H1 (cell line): ENCODE results near the gene SPEN. TPM values are rescaled to one million over a fixed set of nuclear protein-coding genes. Genes with fewer than 3 reads are reported as not detected.

Experiments
- CTCF ChIA-PET: fragments of 300-600 bp; sonication (Branson Sonifier 250); formaldehyde crosslinking; loops from one replicate; lab custom pipeline; 2021; ENCODE audit not compliant: partially characterized antibody; lab: Charles Lee
- POLR2A ChIA-PET: fragments of 300-600 bp; sonication (Branson Sonifier 250); formaldehyde crosslinking; loops from one replicate; lab custom pipeline; 2021; ENCODE audit warnings: inconsistent platforms; ENCODE audit not compliant: partially characterized antibody; lab: Charles Lee
- DNase-seq, 2 experiments: peaks; one replicate each; pipeline versions ENCODE4 v3.0.0 to v3.0.0-alpha.2; 2010 to 2022; ENCODE audit warnings: low spot score in 2 of 2, low read depth in 1 of 2, mixed read lengths in 1 of 2
- FAIRE-seq: peaks from 2 replicates; lab custom pipeline; 2011; peaks lifted over from hg19 to GRCh38; lab: Jason Lieb, UNC
- H2AFZ ChIP-seq: 2 replicates; pipeline ENCODE4 v1.8.1; 2012; ENCODE audit warnings: low read length, inconsistent platforms
- H2AK5ac ChIP-seq: 2 replicates; pipeline ENCODE4 v1.6.1; 2013; ENCODE audit warnings: low read depth, low read length
- H2BK120ac ChIP-seq: replicated peaks from 2 replicates; pipeline ENCODE3; 2013; ENCODE audit warnings: low read depth, low read length, inconsistent platforms
- H2BK12ac ChIP-seq: 2 replicates; pipeline ENCODE4 v1.6.1; 2013; ENCODE audit warnings: low read depth, low read length
- H2BK15ac ChIP-seq: 2 replicates; pipeline ENCODE4 v1.6.1; 2013; ENCODE audit warnings: low read length
- H2BK20ac ChIP-seq: 2 replicates; pipeline ENCODE4 v1.6.1; 2013; ENCODE audit warnings: low read length
- H2BK5ac ChIP-seq: 2 replicates; pipeline ENCODE4 v1.6.1; 2013; ENCODE audit warnings: low read depth, low read length
- H3K14ac ChIP-seq: 2 replicates; pipeline ENCODE4 v1.6.1; 2013; ENCODE audit warnings: inconsistent platforms; ENCODE audit not compliant: insufficient read length
- H3K18ac ChIP-seq: 2 replicates; pipeline ENCODE4 v1.6.1; 2013; ENCODE audit warnings: low read length; ENCODE audit errors: extremely low read depth
- H3K23ac ChIP-seq: 2 replicates; pipeline ENCODE4 v1.6.1; 2013; ENCODE audit warnings: inconsistent platforms; ENCODE audit not compliant: insufficient read length
- H3K23me2 ChIP-seq: 2 replicates; pipeline ENCODE4 v1.6.1; 2013; ENCODE audit warnings: low read depth, low read length
- H3K27ac ChIP-seq: 2 replicates; pipeline ENCODE4 v1.6.1; 2011; ENCODE audit warnings: low read depth, low read length, inconsistent platforms
- H3K27me3 ChIP-seq, 4 experiments: replicated peaks in 1 of 4; 1 replicate in 1 of 4; 2 replicates in 3 of 4; pipeline versions ENCODE4 v1.6.1 to v1.8.1; 2011 to 2013; ENCODE audit warnings: low read length in 3 of 4, mild to moderate bottlenecking in 3 of 4, inconsistent platforms in 2 of 4, mixed read lengths in 2 of 4, moderate library complexity in 1 of 4; ENCODE audit not compliant: control insufficient read depth in 3 of 4, insufficient read depth in 3 of 4; ENCODE audit errors: extremely low read depth in 1 of 4
- H3K36me3 ChIP-seq, 4 experiments: 2 replicates each; pipeline versions ENCODE4 v1.6.1 to v1.8.1; 2011 to 2013; ENCODE audit warnings: mild to moderate bottlenecking in 4 of 4, low read length in 3 of 4, moderate library complexity in 2 of 4, control low read depth in 1 of 4, inconsistent platforms in 1 of 4; ENCODE audit not compliant: insufficient read depth in 4 of 4, control insufficient read depth in 2 of 4
- H3K4ac ChIP-seq: replicated peaks from 2 replicates; pipeline ENCODE3; 2013; ENCODE audit warnings: low read length, low read depth, mixed read lengths, inconsistent platforms; ENCODE audit not compliant: insufficient read length
- H3K4me1 ChIP-seq, 4 experiments: replicated peaks in 1 of 4; 1 replicate in 1 of 4; 2 replicates in 3 of 4; pipeline versions ENCODE4 v1.6.1 to v1.8.1; 2011 to 2013; ENCODE audit warnings: low read length in 3 of 4, inconsistent platforms in 2 of 4, mixed read lengths in 1 of 4; ENCODE audit not compliant: insufficient read depth in 4 of 4, control insufficient read depth in 3 of 4
- H3K4me2 ChIP-seq, 2 experiments: 2 replicates each; pipeline versions ENCODE4 v1.6.1 to v1.8.1; 2011 to 2013; ENCODE audit warnings: low read depth in 2 of 2, low read length in 2 of 2, control low read depth in 1 of 2, inconsistent platforms in 1 of 2, mild to moderate bottlenecking in 1 of 2; ENCODE audit not compliant: insufficient read depth in 1 of 2
- H3K4me3 ChIP-seq, 4 experiments: fragments of 200-600, 300-600 bp in 1 of 4; sonication (generic), shearing (Covaris generic), sonication (Bioruptor Twin) in 1 of 4; 2 replicates each; pipeline versions ENCODE4 v1.5.1 to v1.8.1; 2011 to 2016; ENCODE audit warnings: low read length in 4 of 4, low read depth in 3 of 4, control low read depth in 2 of 4, inconsistent platforms in 2 of 4, mild to moderate bottlenecking in 2 of 4, mixed read lengths in 1 of 4, moderate library complexity in 1 of 4; ENCODE audit not compliant: insufficient read depth in 2 of 4; ENCODE audit errors: extremely low read depth in 1 of 4
- H3K56ac ChIP-seq: replicated peaks from 2 replicates; pipeline ENCODE3; 2013; ENCODE audit warnings: low read depth, mild to moderate bottlenecking, mixed read lengths, low read length, inconsistent platforms; ENCODE audit not compliant: insufficient read length
- H3K79me1 ChIP-seq: 2 replicates; pipeline ENCODE4 v1.6.1; 2013; ENCODE audit warnings: low read depth, low read length, control low read depth
- H3K79me2 ChIP-seq, 2 experiments: 2 replicates each; pipeline versions ENCODE4 v1.6.1 to v1.8.1; 2012 to 2013; ENCODE audit warnings: low read length in 2 of 2, mild to moderate bottlenecking in 2 of 2, inconsistent platforms in 1 of 2; ENCODE audit not compliant: insufficient read depth in 2 of 2, control insufficient read depth in 1 of 2
- H3K9ac ChIP-seq, 4 experiments: replicated peaks in 1 of 4; 1 replicate in 1 of 4; 2 replicates in 3 of 4; pipeline versions ENCODE4 v1.6.1 to v1.8.1; 2011 to 2013; ENCODE audit warnings: low read depth in 3 of 4, low read length in 3 of 4, control low read depth in 2 of 4, mild to moderate bottlenecking in 2 of 4, moderate library complexity in 2 of 4, inconsistent platforms in 1 of 4; ENCODE audit errors: extremely low read depth in 1 of 4
- H3K9me3 ChIP-seq, 2 experiments: 2 replicates each; pipeline versions ENCODE4 v1.6.1 to v1.8.1; 2012 to 2013; ENCODE audit warnings: mild to moderate bottlenecking in 2 of 2, moderate library complexity in 2 of 2, control low read depth in 1 of 2, inconsistent platforms in 1 of 2, low read depth in 1 of 2, low read length in 1 of 2, mixed read lengths in 1 of 2; ENCODE audit not compliant: insufficient read depth in 2 of 2
- H4K20me1 ChIP-seq, 2 experiments: replicated peaks in 1 of 2; 2 replicates each; pipeline versions ENCODE3 to v1.8.1; 2011 to 2013; ENCODE audit warnings: inconsistent platforms in 2 of 2, low read length in 2 of 2, mild to moderate bottlenecking in 1 of 2; ENCODE audit not compliant: insufficient read depth in 2 of 2, control insufficient read depth in 1 of 2
- H4K5ac ChIP-seq: 2 replicates; pipeline ENCODE4 v1.6.1; 2013; ENCODE audit warnings: low read length, low read depth, mixed read lengths, inconsistent platforms; ENCODE audit not compliant: insufficient read length
- H4K8ac ChIP-seq: 2 replicates; pipeline ENCODE4 v1.8.0; 2013; ENCODE audit warnings: mild to moderate bottlenecking, moderate library complexity, low read length, inconsistent platforms; ENCODE audit not compliant: insufficient read depth; ENCODE audit errors: extremely low read depth
- H4K91ac ChIP-seq: replicated peaks from 2 replicates; pipeline ENCODE3; 2013; ENCODE audit warnings: low read length, mixed read lengths, inconsistent platforms; ENCODE audit not compliant: insufficient read length
- ATF3 ChIP-seq: IDR thresholded peaks from 2 replicates; pipeline ENCODE4 v1.6.1; 2011; ENCODE audit warnings: low read depth, mild to moderate bottlenecking, low read length; ENCODE audit not compliant: insufficient read depth
- BACH1 ChIP-seq: IDR thresholded peaks from 2 replicates; pipeline ENCODE4 v1.6.1; 2012; ENCODE audit warnings: low read length, improper control_type of control experiment
- EGR1 ChIP-seq: IDR thresholded peaks from 2 replicates; pipeline ENCODE4 v1.6.1; 2011; ENCODE audit warnings: low read depth, low read length, borderline replicate concordance
- GABPA ChIP-seq: IDR thresholded peaks from 2 replicates; pipeline ENCODE4 v1.6.1; 2011; ENCODE audit warnings: mild to moderate bottlenecking, low read length, moderate library complexity, borderline replicate concordance; ENCODE audit not compliant: insufficient read depth
- JUN ChIP-seq: IDR thresholded peaks from 2 replicates; pipeline ENCODE4 v1.6.1; 2011; ENCODE audit warnings: low read depth, mild to moderate bottlenecking, improper control_type of control experiment, low read length
- POLR2A ChIP-seq, 2 experiments: IDR thresholded peaks; 1 replicate in 1 of 2; 2 replicates in 1 of 2; pipeline ENCODE4 v1.6.1; 2011; ENCODE audit warnings: low read depth in 2 of 2, low read length in 2 of 2, mild to moderate bottlenecking in 2 of 2; ENCODE audit errors: control extremely low read depth in 1 of 2
- RNF2 ChIP-seq: fragments of 200-900, 300-1000 bp; sonication (generic); IDR thresholded peaks from 2 replicates; pipeline ENCODE4 v1.7.1; 2016; ENCODE audit warnings: borderline replicate concordance, low read depth, mild to moderate bottlenecking, antibody characterized with exemption, low read length; ENCODE audit not compliant: poor library complexity, severe bottlenecking; ENCODE audit errors: missing control alignments
- SP1 ChIP-seq: IDR thresholded peaks from 2 replicates; pipeline ENCODE4 v1.6.1; 2011; ENCODE audit warnings: low read depth, low read length
- TEAD4 ChIP-seq: IDR thresholded peaks from 2 replicates; pipeline ENCODE4 v1.6.1; 2012; ENCODE audit warnings: low read depth, low read length, inconsistent platforms, mixed read lengths
- YY1 ChIP-seq: IDR thresholded peaks from 2 replicates; pipeline ENCODE4 v1.6.1; 2011; ENCODE audit warnings: low read depth, mild to moderate bottlenecking, low read length
- WGBS, 2 experiments: shearing (Covaris generic) in 1 of 2; methylation state at CpG; one replicate each; pipeline versions ENCODE4 v1.1.6 to v1.1.7; 2013 to 2015; ENCODE audit warnings: low lambda C conversion rate in 2 of 2, mixed read lengths in 2 of 2, inconsistent platforms in 1 of 2, low coverage in 1 of 2, missing lambda C conversion rate in 1 of 2; ENCODE audit not compliant: insufficient replicate concordance in 2 of 2, insufficient coverage in 1 of 2, insufficient read length in 1 of 2; ENCODE audit errors: extremely low coverage in 1 of 2, missing lambda C conversion rate in 1 of 2; 5-methylcytosine and 5-hydroxymethylcytosine counted together
- polyA plus RNA-seq, 7 experiments: library from polyadenylated mRNA; depleted of rRNA in 3 of 7; stranded (reverse) in 5 of 7; unstranded in 2 of 7; fragments of >200 nt in 5 of 7; fragments of 200-250 nt in 2 of 7; gene quantifications; 1 replicate in 5 of 7; 2 replicates in 1 of 7; 4 replicates in 1 of 7; pipeline versions ENCODE4 v1.2.1 to v1.2.3, GENCODE V29; 2011 to 2013; ENCODE audit warnings: missing spikeins in 2 of 7, mixed read lengths in 2 of 7
- total RNA-seq: library from RNA; stranded (reverse); fragmentation: NEBNext Ultra II Directional; extraction: Animal tissue kit (Norgen Biotek cat#: 25700); gene quantifications from 2 replicates; pipeline ENCODE4 v1.2.1, GENCODE V29; 2021

Gene SPEN
- total and polyA plus RNA-seq, 2 of the 8 experiments (the other 6 are each of a cell fraction or from before 2014, with no cell fraction given), result 12.5 to 52.1 TPM

GRCh38 chr1:15835741-15836510 lies 11.6 kb upstream of the SPEN start:
- no peak overlapping the region; the same call in 1 of the 2 replicates for H2AFZ ChIP-seq
- TF ChIP-seq SP1, result peak; percentile 59
- 0 out of 2 replicates have a peak, but pooled peaks have one; percentile 13 for TF ChIP-seq ATF3
- TF ChIP-seq POLR2A (IDR thresholded peaks at IDR 0.05; ENCODE audit: control extremely low read depth in 1 of 2, low read depth in 2 of 2, low read length in 2 of 2), result peak; percentile 8 to 40
- no peak for TF ChIP-seq GABPA
- peak; percentile 94 for TF ChIP-seq BACH1
- TF ChIP-seq EGR1, result peak; percentile 100
- 0 out of 2 replicates have a peak, but pooled peaks have one; percentile 14 for TF ChIP-seq YY1
- peak; percentile 80 for TF ChIP-seq TEAD4
- TF ChIP-seq RNF2, result no peak
- TF ChIP-seq JUN, result no peak

More at GRCh38 chr1:15835741-15836510, 11.6 kb upstream of the SPEN start:
- no peaks in the 10 kb centered on the region for H3K27me3 ChIP-seq
- no peak for FAIRE-seq
- H2AK5ac ChIP-seq, result peak overlapping the region; percentile 68; the same call in 1 of the 2 replicates
- H4K20me1 ChIP-seq, result no peaks in the 10 kb centered on the region
- H3K79me2 ChIP-seq, result no peaks in the 10 kb centered on the region
- peak overlapping the region; percentile 99 for H4K5ac ChIP-seq
- peak overlapping the region; percentile 98 for H2BK5ac ChIP-seq
- peak overlapping the region; percentile 97 for H3K56ac ChIP-seq
- H3K9me3 ChIP-seq, result no peaks in the 10 kb centered on the region
- H4K8ac ChIP-seq, result peak overlapping the region; percentile 100; the same call in 1 of the 2 replicates
- POLR2A ChIA-PET, result interaction anchor here (0.6 to 5.2 kb wide), 3 partner anchors 12 to 52 kb away, joined by 4 to 87 read pairs (median 4); partner anchors contain the start of gene SPEN
- H3K18ac ChIP-seq, result peak overlapping the region; percentile 99
- peak overlapping the region; percentile 100 for H4K91ac ChIP-seq
- no peak overlapping the region for H3K23ac ChIP-seq
- peaks cover 0 to 9% (median under 1%) of the 10 kb centered on the region in 4 experiments; a peak in 3 of 7 replicates for H3K4me1 ChIP-seq
- H3K36me3 ChIP-seq, result no peaks in the 10 kb centered on the region
- peak; percentile 91 to 96 for DNase-seq
- 0 out of 2 replicates have a peak overlapping the region, but pooled peaks have one; percentile 19 for H2BK15ac ChIP-seq
- peak overlapping the region; percentile 98 for H3K14ac ChIP-seq
- H3K27ac ChIP-seq, result peak overlapping the region; percentile 98
- peak overlapping the region; percentile 98; the same call in 1 of the 2 replicates for H2BK12ac ChIP-seq
- peaks cover 10% of the 10 kb centered on the region for H3K23me2 ChIP-seq
- H3K4me3 ChIP-seq, result peak overlapping the region; percentile 68 to 80 (median 71)
- peak overlapping the region in 3 of 4 experiments; percentile 92 to 96 (median 94); a peak in 6 of 7 replicates for H3K9ac ChIP-seq
- H3K79me1 ChIP-seq, result 0 out of 2 replicates have a peak, but pooled peaks cover 3% of the 10 kb centered on the region
- peak overlapping the region; percentile 100 for H3K4ac ChIP-seq
- no peak overlapping the region for H2BK20ac ChIP-seq
- CTCF ChIA-PET, result interaction anchor here (0.6 to 1.8 kb wide), 3 partner anchors 11 to 121 kb away, joined by 3 to 5 read pairs (median 4); partner anchors contain the start of gene SPEN
- 12% methylated on average over 55 of the region's 66 CpGs; no CpG with 5 or more reads in 1 of the 2 experiments for WGBS, 2 experiments
- peak overlapping the region; percentile 69 for H2BK120ac ChIP-seq
- H3K4me2 ChIP-seq, result peak overlapping the region; percentile 79 to 94
